Measurements from ENCODE around the gene REXO1.
"Not testable (repeated sequence)": the region's sequence is repeated elsewhere in the genome, so short reads cannot be mapped to it uniquely, and the experiment has no call there.

REXO1 gene

GRCh38 chr19:1813192-1814182 lies 34.8 kb downstream of the REXO1 start:
- DNase-seq (ENCODE audit: low read depth in 2 of 2), result no peak

GRCh38 chr19:1812426-1813191 lies 35.7 kb downstream of the REXO1 start:
- DNase-seq (ENCODE audit: low read depth in 2 of 2), result peak; percentile 46 to 62

- peak in 1 of 2 donors; percentile 66 for DNase-seq (ENCODE audit: low read depth in 2 of 2)
These were observed 36.3 kb downstream of the REXO1 start, which contains the start of gene ATP8B3 for GRCh38 chr19:1811942-1812425. Gene ATP8B3 (minus strand): TSS chr19:1812276. CDS start chr19:1811736, 540 bp downstream.

GRCh38 chr19:1811472-1811894 lies 36.8 kb downstream of the REXO1 start:
- DNase-seq (ENCODE audit: low read depth in 2 of 2), result peak; percentile 11 to 21

GRCh38 chr19:1810439-1811160 lies 37.7 kb downstream of the REXO1 start:
- DNase-seq (ENCODE audit: low read depth in 2 of 2), result no peak

- no peak for DNase-seq (ENCODE audit: low read depth in 2 of 2)
These were observed 38.6 kb downstream of the REXO1 start for GRCh38 chr19:1809678-1810077.

- no peak for DNase-seq (ENCODE audit: low read depth in 2 of 2)
These were observed 39.9 kb downstream of the REXO1 start for GRCh38 chr19:1808395-1808731.

GRCh38 chr19:1807695-1808394 lies 40.4 kb downstream of the REXO1 start:
- no peak for DNase-seq (ENCODE audit: low read depth in 2 of 2)

- no peak for DNase-seq (ENCODE audit: low read depth in 2 of 2)
These were observed 41.1 kb downstream of the REXO1 start for GRCh38 chr19:1807030-1807694.

GRCh38 chr19:1806184-1807029 lies 41.9 kb downstream of the REXO1 start:
- DNase-seq (ENCODE audit: low read depth in 2 of 2), result no peak

GRCh38 chr19:1805401-1806183 lies 42.7 kb downstream of the REXO1 start:
- no peak for DNase-seq (ENCODE audit: low read depth in 2 of 2)

GRCh38 chr19:1804858-1805257 lies 43.4 kb downstream of the REXO1 start:
- no peak for DNase-seq (ENCODE audit: low read depth in 2 of 2)

GRCh38 chr19:1799695-1800342 lies 48.5 kb downstream of the REXO1 start:
- no peak for DNase-seq (ENCODE audit: low read depth in 2 of 2)

- DNase-seq (ENCODE audit: low read depth in 2 of 2), result not testable (repeated sequence)
These were observed 51.0 kb downstream of the REXO1 start for GRCh38 chr19:1797313-1797712.

- DNase-seq (ENCODE audit: low read depth in 2 of 2), result no peak
These were observed 51.7 kb downstream of the REXO1 start for GRCh38 chr19:1796395-1797142.

GRCh38 chr19:1794424-1795172 lies 53.7 kb downstream of the REXO1 start:
- DNase-seq (ENCODE audit: low read depth in 2 of 2), result no peak

GRCh38 chr19:1791879-1792278 lies 56.4 kb downstream of the REXO1 start:
- no peak for DNase-seq (ENCODE audit: low read depth in 2 of 2)

All from stimulated activated CD8-positive, alpha-beta memory T cell treated with anti-CD3 and anti-CD28 coated beads, Interleukin-2, amount 100 ng/mL, for 1 hour (primary cell).